Tibial artery (tissue), 4 donors: ENCODE results near the gene ATRN.

ENCODE experiments used
- DNase-seq, 2 donors: peaks; one replicate each; pipeline ENCODE4 v3.0.0-alpha.2; 2019
- H3K27ac ChIP-seq, 2 donors: fragments of 200-600 bp; sonication (generic) in 1 of 2; 1 replicate in 1 of 2; 2 replicates in 1 of 2; pipeline ENCODE4 v1.5.1; 2018 to 2019; ENCODE audit warnings: mild to moderate bottlenecking in 1 of 2
- H3K27me3 ChIP-seq, 2 donors: fragments of 200-600 bp; sonication (generic) in 1 of 2; one replicate each; pipeline versions ENCODE4 v1.5.1 to v1.6.0; 2016 to 2019
- H3K36me3 ChIP-seq, 3 donors: fragments of 200-600 bp; sonication (generic) in 2 of 3; one replicate each; pipeline ENCODE4 v1.5.1; 2016 to 2019; ENCODE audit warnings: mild to moderate bottlenecking in 2 of 3
- H3K4me1 ChIP-seq, 4 donors: fragments of 200-600 bp; sonication (generic) in 2 of 4; 1 replicate in 3 of 4; 2 replicates in 1 of 4; pipeline ENCODE4 v1.5.1; 2016 to 2019
- H3K4me3 ChIP-seq, 2 donors: fragments of 200-600 bp; sonication (generic) in 1 of 2; 1 replicate in 1 of 2; 2 replicates in 1 of 2; pipeline ENCODE4 v1.5.1; 2018 to 2019; ENCODE audit warnings: mild to moderate bottlenecking in 2 of 2
- H3K9me3 ChIP-seq, 3 donors: fragments of 200-600 bp; sonication (generic) in 1 of 3; one replicate each; pipeline ENCODE4 v1.5.1; 2016 to 2019
- intact Hi-C: fragments of 100-400 bp; cut with DNase I; formaldehyde crosslinking; loops from one replicate; pipeline ENCODE4 v1.15.0; 2023; ENCODE audit warnings: low total_unique reads
- TF ChIP-seq, protein P1 (sequence below), 2 experiments: fragments of 200-600 bp in 1 of 2; fragments of 450-650 bp in 1 of 2; IDR thresholded peaks; one replicate each; pipeline ENCODE4 v1.5.1; 2017 to 2019; ENCODE audit warnings: antibody characterized with exemption in 2 of 2, mild to moderate bottlenecking in 1 of 2, moderate library complexity in 1 of 2

ATRN gene

DNA sequence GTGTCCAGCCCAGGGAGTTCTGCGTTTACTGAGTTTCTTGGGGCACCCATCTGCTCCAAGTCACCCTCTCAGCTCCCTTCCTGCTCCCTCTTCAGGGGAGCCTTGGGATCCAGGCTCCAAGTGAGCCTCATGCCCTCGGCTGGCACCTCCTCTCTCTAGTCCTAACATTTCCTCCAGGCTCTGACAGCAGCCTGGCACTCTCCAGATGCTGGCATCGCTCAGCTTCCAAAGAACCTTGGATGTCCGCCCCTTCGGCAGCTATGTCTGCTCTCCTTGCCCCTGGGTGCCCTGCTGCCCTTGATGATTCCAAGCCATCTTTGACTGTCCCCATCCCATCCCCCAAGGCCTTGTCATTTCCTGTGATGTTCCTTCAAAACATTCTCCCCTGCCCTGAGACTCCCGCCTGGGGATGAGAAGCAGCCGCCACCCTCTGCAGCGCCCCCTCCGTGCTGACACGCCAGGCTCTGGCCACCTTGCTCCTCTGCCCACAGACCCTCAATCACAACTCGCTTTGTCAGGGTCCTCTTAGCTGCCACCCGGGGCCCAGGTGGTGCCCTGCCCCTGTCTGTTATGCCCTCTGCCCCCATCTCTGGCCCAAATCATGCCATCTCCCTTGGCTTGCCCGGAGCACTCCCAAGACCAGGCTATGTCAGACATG lies 199.0 kb downstream of the ATRN start:
- Histone ChIP-seq H3K9me3 (no peaks in the 10 kb centered on the region), H3K27me3 (peaks cover 0 to 4% of the 10 kb centered on the region in 2 donors), H3K27ac (no peak overlapping the region), H3K36me3 (peaks cover 0 to 62% (median 62%) of the 10 kb centered on the region in 3 donors), H3K4me1 (peaks cover 0 to 10% (median 0%) of the 10 kb centered on the region in 4 donors), H3K4me3 (no peak overlapping the region)
- no peak for DNase-seq
- intact Hi-C loops = loop anchor here (10.0 kb wide), 1 partner anchor 175 kb away; the partner anchor contains the start of gene MAVS
- TF ChIP-seq, protein P1, sequence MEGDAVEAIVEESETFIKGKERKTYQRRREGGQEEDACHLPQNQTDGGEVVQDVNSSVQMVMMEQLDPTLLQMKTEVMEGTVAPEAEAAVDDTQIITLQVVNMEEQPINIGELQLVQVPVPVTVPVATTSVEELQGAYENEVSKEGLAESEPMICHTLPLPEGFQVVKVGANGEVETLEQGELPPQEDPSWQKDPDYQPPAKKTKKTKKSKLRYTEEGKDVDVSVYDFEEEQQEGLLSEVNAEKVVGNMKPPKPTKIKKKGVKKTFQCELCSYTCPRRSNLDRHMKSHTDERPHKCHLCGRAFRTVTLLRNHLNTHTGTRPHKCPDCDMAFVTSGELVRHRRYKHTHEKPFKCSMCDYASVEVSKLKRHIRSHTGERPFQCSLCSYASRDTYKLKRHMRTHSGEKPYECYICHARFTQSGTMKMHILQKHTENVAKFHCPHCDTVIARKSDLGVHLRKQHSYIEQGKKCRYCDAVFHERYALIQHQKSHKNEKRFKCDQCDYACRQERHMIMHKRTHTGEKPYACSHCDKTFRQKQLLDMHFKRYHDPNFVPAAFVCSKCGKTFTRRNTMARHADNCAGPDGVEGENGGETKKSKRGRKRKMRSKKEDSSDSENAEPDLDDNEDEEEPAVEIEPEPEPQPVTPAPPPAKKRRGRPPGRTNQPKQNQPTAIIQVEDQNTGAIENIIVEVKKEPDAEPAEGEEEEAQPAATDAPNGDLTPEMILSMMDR (IDR thresholded peaks at IDR 0.05) = no peak

DNA sequence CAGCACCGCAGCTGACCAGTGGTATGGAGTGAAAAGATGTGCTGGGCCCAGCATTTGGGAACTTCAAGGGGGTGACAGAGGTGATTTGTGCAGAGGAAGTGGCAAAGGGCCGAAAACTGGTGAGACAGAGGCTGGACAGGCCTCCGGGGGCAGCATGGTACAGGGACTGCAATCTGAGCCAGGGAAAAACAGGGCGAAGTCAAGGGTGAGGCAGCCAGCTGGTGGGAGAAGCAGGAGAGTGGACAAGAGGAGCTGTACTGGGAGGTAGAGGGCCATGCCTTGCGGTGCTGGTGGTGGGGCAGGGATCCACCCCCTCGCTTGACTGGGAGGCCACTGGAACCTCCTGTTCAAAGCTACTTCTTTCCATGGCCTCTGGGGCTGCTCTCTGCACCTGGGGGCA lies 199.7 kb downstream of the ATRN start:
- peaks cover 0 to 4% of the 10 kb centered on the region in 2 donors for H3K27me3 ChIP-seq
- intact Hi-C loops = loop anchor here (10.0 kb wide), 1 partner anchor 174 kb away; the partner anchor contains the start of gene MAVS
- H3K36me3 ChIP-seq = peaks cover 0 to 69% (median 67%) of the 10 kb centered on the region in 3 donors
- H3K4me3 ChIP-seq = no peak overlapping the region
- H3K9me3 ChIP-seq = no peaks in the 10 kb centered on the region
- peaks cover 0 to 10% (median 0%) of the 10 kb centered on the region in 4 donors for H3K4me1 ChIP-seq
- H3K27ac ChIP-seq = no peak overlapping the region
- no peak for DNase-seq
- TF ChIP-seq, protein P1 (IDR thresholded peaks at IDR 0.05) = no peak

DNA sequence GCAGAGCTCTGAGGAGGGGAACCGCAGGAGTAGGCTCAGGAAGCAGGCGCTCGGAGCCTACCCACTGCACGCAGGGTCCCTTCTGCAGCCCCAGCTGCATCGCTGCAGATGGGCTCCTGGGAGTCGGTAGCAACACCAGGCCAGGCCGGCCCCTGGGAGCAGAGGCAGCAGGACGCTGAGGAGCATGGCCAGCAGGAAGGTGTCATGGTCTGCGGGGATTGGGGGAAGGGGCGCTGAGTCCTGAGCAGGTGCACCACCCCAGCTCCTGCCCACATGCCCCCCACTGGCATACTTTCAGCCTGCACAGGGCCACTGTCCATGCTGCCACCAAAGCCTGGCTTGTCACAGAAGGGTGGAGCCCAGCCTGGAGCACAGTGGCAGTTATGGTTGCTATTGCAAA lies 200.1 kb downstream of the ATRN start:
- TF ChIP-seq, protein P1 (IDR thresholded peaks at IDR 0.05) = no peak
- H3K36me3 ChIP-seq = peaks cover 0 to 69% (median 67%) of the 10 kb centered on the region in 3 donors
- peaks cover 0 to 10% (median 0%) of the 10 kb centered on the region in 4 donors for H3K4me1 ChIP-seq
- H3K9me3 ChIP-seq = no peaks in the 10 kb centered on the region
- no peak overlapping the region for H3K27ac ChIP-seq
- no peak for DNase-seq
- peaks cover 0 to 4% of the 10 kb centered on the region in 2 donors for H3K27me3 ChIP-seq
- no peak overlapping the region for H3K4me3 ChIP-seq
- intact Hi-C loops = loop anchor here (10.0 kb wide), 1 partner anchor 174 kb away; the partner anchor contains the start of gene MAVS

DNA sequence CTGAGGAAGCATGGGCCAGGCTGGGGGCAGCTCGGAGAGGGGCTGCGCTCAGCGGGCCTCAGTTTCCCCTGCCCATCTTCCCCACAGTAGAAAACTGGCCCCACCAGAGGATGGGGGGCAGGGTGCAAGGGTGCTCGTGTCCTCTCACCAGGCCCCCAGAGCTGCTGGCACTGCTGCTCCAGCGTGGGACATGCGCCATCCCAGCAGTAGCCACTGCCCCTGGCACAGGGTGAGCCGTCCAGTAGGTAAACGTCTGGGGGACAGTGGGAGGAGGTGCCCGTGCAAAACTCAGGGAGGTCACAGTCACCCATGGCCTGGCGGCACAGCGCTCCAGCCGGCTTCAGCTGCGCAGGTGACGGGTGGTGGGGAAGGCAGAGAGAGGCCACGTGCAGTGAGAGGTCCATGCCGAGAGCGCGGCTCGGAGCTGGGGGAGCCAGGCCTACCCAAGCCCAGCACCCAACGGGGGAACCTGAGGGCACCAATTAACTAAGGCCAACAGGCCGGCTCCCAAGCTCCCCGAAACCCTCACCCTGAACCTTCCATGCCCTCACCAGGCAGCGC lies 201.2 kb downstream of the ATRN start:
- TF ChIP-seq, protein P1 (IDR thresholded peaks at IDR 0.05) = no peak
- Histone ChIP-seq H3K4me1 (peaks cover 0 to 16% (median 5%) of the 10 kb centered on the region in 4 donors), H3K27me3 (peaks cover 0 to 4% of the 10 kb centered on the region in 2 donors), H3K9me3 (no peaks in the 10 kb centered on the region), H3K36me3 (peaks cover 0 to 69% (median 67%) of the 10 kb centered on the region in 3 donors), H3K4me3 (no peak overlapping the region), H3K27ac (no peak overlapping the region)
- DNase-seq = no peak
- intact Hi-C loops = loop anchor here (10.0 kb wide), 1 partner anchor 173 kb away; the partner anchor contains the start of gene MAVS

DNA sequence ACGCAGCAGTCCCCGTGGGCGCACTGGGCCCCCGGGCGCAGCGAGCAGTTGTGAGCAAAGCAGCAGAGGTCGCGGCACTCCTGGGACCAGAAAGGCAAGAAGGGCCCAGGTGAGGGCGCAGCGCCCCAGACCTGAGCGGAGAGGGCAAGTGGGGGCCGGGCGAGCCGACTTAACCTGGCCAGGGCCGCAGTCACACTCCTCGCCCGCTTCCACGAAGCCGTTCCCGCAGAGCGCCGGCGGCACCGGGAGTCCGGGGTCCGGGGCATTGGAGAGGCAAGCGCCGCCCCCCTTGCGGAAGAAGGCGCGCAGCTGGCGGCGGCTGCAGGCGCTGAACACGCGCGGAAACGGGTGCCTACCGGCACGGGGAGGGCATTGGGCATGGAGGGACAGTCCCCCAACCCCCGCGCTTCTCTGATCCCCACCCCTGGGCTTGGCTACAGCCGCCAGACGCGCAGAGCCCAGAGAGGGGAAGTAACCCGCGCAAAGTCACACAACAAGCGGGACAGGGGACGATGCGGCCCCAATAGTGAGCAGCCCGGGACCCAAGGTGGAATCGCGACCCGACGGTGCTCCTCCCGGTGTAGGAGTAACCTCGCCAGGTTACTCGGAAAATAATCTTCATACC lies 201.8 kb downstream of the ATRN start:
- no peak overlapping the region for H3K4me3 ChIP-seq
- no peaks in the 10 kb centered on the region for H3K9me3 ChIP-seq
- H3K27me3 ChIP-seq = peaks cover 0 to 4% of the 10 kb centered on the region in 2 donors
- H3K4me1 ChIP-seq = peaks cover 0 to 22% (median 11%) of the 10 kb centered on the region in 4 donors
- no peak overlapping the region for H3K27ac ChIP-seq
- TF ChIP-seq, protein P1 (IDR thresholded peaks at IDR 0.05) = no peak
- intact Hi-C loops = loop anchor here (10.0 kb wide), 1 partner anchor 172 kb away; the partner anchor contains the start of gene MAVS
- peaks cover 0 to 69% (median 67%) of the 10 kb centered on the region in 3 donors for H3K36me3 ChIP-seq
- no peak for DNase-seq
